C4-2B (cell line): ENCODE results near the gene CTF1.

ENCODE experiments used
- H3K27ac ChIP-seq: fragments of 450-650 bp; 2 replicates; pipeline ENCODE4 v1.5.1; 2017
- ZFX ChIP-seq: fragments of 450-650 bp; IDR thresholded peaks from 2 replicates; pipeline ENCODE4 v1.6.1; 2017
- TF ChIP-seq, protein P1 (sequence below): fragments of 450-650 bp; conservative IDR thresholded peaks from 2 replicates; pipeline ENCODE4 v1.5.1; 2017; ENCODE audit warnings: mild to moderate bottlenecking

The CTF1 gene

DNA sequence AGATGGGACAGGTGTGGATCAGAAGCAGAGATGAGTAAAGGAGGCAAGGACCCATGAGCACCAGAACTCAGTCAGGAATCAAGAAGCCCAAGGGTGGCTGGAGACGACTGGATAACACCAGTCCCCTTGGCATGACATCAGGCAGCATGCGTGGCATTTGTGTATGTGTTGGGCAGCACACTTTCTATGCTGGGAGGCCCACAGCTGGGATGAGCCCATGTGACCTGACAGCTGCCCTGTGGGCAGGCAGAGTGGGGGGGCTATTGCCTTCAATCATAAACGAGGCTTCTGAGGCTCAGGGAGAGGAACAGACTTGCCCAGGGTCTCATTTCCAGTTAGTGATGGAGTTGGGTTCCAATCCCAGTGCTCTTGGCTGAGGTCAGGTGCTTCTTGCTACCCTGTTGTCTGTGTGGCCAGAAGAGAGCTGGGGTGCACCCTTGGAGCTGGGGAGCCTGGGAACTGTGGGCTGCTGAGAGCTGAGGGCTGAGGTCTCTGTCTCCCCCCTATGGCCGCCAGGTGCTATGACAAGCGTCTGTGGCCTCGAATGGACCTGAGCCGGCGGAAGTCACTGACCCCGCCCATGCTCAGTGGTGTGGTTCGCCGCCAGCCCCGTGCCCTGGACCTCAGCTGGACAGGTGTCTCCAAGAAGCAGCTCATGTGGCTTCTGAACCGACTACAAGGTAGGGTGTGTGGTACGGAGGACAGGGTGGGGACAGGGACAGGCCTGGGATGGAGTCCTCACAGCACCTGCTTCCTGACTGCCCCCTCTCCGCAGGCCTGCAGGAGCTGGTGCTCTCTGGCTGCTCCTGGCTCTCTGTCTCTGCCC lies 45.4 kb downstream of the CTF1 start:
- no peak overlapping the region for H3K27ac ChIP-seq
- TF ChIP-seq, protein P1, sequence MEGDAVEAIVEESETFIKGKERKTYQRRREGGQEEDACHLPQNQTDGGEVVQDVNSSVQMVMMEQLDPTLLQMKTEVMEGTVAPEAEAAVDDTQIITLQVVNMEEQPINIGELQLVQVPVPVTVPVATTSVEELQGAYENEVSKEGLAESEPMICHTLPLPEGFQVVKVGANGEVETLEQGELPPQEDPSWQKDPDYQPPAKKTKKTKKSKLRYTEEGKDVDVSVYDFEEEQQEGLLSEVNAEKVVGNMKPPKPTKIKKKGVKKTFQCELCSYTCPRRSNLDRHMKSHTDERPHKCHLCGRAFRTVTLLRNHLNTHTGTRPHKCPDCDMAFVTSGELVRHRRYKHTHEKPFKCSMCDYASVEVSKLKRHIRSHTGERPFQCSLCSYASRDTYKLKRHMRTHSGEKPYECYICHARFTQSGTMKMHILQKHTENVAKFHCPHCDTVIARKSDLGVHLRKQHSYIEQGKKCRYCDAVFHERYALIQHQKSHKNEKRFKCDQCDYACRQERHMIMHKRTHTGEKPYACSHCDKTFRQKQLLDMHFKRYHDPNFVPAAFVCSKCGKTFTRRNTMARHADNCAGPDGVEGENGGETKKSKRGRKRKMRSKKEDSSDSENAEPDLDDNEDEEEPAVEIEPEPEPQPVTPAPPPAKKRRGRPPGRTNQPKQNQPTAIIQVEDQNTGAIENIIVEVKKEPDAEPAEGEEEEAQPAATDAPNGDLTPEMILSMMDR: peak; percentile 96
- TF ChIP-seq ZFX: no peak

DNA sequence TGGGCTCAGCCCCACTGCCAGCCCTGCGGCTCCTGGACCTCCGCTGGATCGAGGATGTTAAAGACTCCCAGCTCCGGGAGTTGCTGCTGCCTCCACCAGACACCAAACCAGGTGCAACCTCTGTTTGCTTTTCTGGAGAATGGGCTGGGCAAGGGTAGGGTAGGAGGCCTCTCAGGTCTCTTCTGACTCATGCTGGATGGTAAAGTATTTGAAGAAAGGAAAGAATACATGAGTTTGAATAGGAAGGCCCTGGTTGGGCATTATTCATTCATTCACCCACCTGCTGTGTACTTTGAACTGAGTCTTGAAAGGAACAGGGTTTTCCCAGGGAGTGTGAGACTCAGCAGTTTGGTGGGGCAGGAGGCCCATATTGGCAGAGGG lies 46.0 kb downstream of the CTF1 start:
- H3K27ac ChIP-seq: no peak overlapping the region
- TF ChIP-seq ZFX: no peak
- TF ChIP-seq, protein P1: no peak

DNA sequence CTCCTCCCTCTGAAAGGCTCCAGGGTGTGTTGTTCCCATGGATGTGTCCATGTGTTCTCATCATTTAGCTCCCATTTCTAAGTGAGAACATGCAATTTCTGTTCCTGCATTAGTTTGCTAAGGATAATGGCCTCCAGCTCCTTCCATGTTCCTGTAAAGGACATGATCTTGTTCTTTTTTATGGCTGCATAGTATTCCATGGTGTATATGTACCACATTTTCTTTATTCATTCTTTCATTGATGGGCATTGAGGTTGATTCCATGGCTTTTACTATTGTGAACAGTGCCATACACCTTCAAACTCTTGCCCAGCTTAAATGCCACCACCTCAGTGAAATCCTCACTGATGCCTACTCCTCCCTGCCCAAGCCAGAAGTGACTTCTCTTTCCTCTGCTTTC lies 47.9 kb downstream of the CTF1 start:
- TF ChIP-seq ZFX: no peak
- TF ChIP-seq, protein P1: no peak
- no peak overlapping the region for H3K27ac ChIP-seq

DNA sequence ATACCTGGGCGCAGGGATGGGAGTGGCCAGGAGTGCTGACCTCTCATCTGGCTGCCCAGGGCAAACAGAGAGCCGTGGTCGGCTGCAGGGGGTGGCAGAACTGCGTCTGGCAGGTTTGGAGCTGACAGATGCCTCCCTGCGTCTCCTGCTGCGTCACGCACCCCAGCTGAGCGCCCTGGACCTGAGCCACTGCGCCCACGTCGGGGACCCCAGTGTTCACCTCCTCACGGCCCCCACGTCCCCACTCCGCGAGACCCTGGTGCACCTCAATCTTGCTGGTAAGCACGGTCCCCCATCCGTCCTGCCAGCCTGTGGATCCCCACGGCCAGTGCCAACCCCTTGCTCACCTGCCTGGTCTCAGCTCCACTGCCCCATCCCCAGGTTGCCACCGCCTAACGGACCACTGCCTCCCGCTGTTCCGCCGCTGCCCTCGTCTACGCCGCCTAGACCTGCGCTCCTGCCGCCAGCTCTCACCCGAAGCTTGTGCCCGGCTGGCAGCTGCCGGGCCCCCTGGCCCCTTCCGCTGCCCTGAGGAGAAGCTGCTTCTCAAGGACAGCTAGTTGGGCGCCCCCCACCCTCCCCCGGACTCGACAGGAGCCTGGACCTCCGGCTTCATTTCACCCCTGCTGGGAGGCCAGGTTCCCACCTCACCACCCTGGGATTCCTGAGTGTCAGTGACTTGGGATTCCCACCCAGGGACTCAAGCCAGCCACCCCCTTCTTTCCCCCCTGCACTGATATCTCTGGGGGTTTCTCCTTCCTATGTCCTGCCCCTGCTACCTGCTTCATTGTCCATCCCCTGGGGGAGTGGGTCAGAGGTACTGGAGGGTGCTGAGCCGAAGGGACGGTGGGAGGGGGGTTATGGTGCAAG lies 50.5 kb downstream of the CTF1 start:
- TF ChIP-seq, protein P1: no peak
- TF ChIP-seq ZFX: no peak
- H3K27ac ChIP-seq: no peak overlapping the region

DNA sequence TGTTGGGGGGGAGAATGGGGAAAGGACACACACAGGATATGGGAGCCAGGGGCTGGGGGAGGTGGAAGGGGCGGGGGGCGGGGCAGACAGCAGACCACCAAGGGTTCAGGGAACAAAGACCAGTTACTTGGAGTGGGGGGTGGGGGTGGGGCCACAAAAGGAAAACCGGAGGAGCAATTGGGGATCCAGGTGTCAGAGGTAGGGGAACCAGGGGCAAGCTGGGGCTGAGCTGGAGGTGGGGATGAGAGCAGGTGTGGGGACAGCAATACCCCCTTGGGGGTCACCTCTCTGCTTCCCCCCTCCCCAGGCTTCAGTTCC lies 51.1 kb downstream of the CTF1 start:
- no peak overlapping the region for H3K27ac ChIP-seq
- TF ChIP-seq, protein P1: no peak
- no peak for TF ChIP-seq ZFX

DNA sequence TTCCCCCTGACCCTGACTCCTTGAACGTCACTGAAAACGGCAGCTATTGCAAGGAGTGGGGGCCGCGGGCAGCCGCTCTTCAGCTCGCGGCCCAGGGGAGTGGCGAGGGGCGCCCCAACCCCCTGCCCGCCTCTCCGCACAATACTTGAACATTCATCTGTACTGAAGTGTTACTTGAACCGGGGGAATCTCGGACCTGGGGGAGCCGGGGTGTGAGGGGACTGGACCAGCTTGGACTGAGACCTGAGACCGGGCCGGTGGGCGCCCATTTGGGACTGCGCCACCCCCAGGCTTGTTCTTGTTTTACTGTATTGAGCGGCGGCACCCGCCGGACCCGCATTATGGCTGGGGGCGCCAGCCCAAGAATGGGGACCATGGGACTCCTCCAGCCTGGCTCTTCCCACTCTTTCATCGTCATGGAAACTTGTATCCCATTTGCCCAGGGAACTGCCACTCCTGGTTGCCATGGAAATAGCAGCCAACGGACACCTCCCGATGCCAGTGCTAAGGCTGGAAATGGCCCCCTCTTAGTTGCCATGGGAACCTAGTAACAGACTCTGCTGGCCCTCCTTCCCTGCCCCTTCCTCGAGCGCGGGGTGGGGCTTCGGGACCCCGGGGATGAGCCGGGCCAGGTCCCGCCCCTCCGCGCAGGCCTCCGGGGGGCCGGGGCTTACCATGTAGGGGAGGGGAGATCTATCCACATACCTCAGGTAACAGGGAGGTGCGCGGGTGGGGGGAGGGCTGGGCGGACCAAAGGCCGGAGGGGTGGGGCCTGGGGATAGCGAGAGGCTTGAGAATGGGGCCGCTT lies 51.6 kb downstream of the CTF1 start:
- peak overlapping the region; percentile 74; the same call in 1 of the 2 replicates for H3K27ac ChIP-seq
- TF ChIP-seq, protein P1: no peak
- TF ChIP-seq ZFX: no peak
